K562 (cell line): ENCODE data around the gene CCDC85C. TPM values are rescaled to one million over a fixed set of nuclear protein-coding genes. Genes with fewer than 3 reads are reported as not detected.

ENCODE experiments used
- ATAC-seq: fragments of 200-7000 bp; cut with Tn5 transposase; 3 replicates; pipeline ENCODE4 v1.9.1; 2020; ENCODE audit warnings: moderate library complexity
- BruUV-seq: library from RNA; stranded (reverse); fragments of 400-500 nt; replicated peaks from 2 replicates; lab custom pipeline; 2021; lab: Mats Ljungman, UMichigan
- CTCF ChIA-PET: fragments of 300-600 bp; formaldehyde crosslinking; extraction: SDS; loops from one replicate; lab custom pipeline; 2021; ENCODE audit warnings: low intra/inter-chr PET ratio; lab: Yijun Ruan, JAX
- POLR2A ChIA-PET: fragments of 300-600, 350-650 bp; sonication (Branson Sonifier 250); formaldehyde crosslinking; extraction: SDS; loops from one replicate; lab custom pipeline; 2021; ENCODE audit warnings: antibody characterized with exemption, inconsistent platforms; lab: Yijun Ruan, JAX
- DNase-seq, 4 experiments: peaks; one replicate each; pipeline versions ENCODE4 v3.0.0 to v3.0.0-alpha.2; 2011 to 2018; ENCODE audit warnings: low spot score in 3 of 4, mixed read lengths in 3 of 4; ENCODE audit errors: extremely low read depth in 1 of 4
- FAIRE-seq: peaks from 2 replicates; lab custom pipeline; 2011; peaks lifted over from hg19 to GRCh38; lab: Jason Lieb, UNC
- H2AFZ ChIP-seq: 2 replicates; pipeline ENCODE4 v1.6.0; 2011; ENCODE audit warnings: low read depth, low read length, control low read depth, inconsistent platforms
- H3K27ac ChIP-seq: fragments of 200-600 bp; 3 replicates; pipeline ENCODE4 v1.8.0; 2011; ENCODE audit warnings: low read depth, mild to moderate bottlenecking, control low read depth, inconsistent platforms, low read length, moderate library complexity, mixed read lengths; ENCODE audit errors: extremely low read depth
- H3K27me3 ChIP-seq, 2 experiments: fragments of 300-600 bp in 1 of 2; 2 replicates in 1 of 2; 3 replicates in 1 of 2; pipeline versions ENCODE4 v1.6.0 to v1.8.0; 2011; ENCODE audit warnings: inconsistent platforms in 2 of 2, low read length in 2 of 2, mild to moderate bottlenecking in 1 of 2, mixed read lengths in 1 of 2, moderate library complexity in 1 of 2; ENCODE audit not compliant: control insufficient read depth in 2 of 2, insufficient read depth in 2 of 2
- H3K36me3 ChIP-seq: fragments of 300-600 bp; 3 replicates; pipeline ENCODE4 v1.8.0; 2011; ENCODE audit warnings: mild to moderate bottlenecking, low read length, inconsistent platforms; ENCODE audit not compliant: control insufficient read depth, insufficient read depth
- H3K4me1 ChIP-seq, 2 experiments: fragments of 200-600 bp in 1 of 2; replicated peaks in 1 of 2; 2 replicates in 1 of 2; 3 replicates in 1 of 2; pipeline versions ENCODE4 v1.5.1 to v1.8.0; 2011; ENCODE audit warnings: inconsistent platforms in 2 of 2, low read length in 2 of 2, mild to moderate bottlenecking in 1 of 2, mixed read lengths in 1 of 2, moderate library complexity in 1 of 2; ENCODE audit not compliant: control insufficient read depth in 2 of 2, insufficient read depth in 2 of 2
- H3K4me2 ChIP-seq: 2 replicates; pipeline ENCODE4 v1.6.1; 2011; ENCODE audit warnings: low read length, control low read depth, inconsistent platforms, mixed read lengths; ENCODE audit not compliant: insufficient read depth
- H3K4me3 ChIP-seq: fragments of 200-600 bp; sonication (generic), shearing (Covaris generic); 2 replicates; pipeline ENCODE4 v1.5.1; 2016; ENCODE audit warnings: control low read depth, inconsistent platforms
- H3K79me2 ChIP-seq: fragments of 200-600 bp; 3 replicates; pipeline ENCODE4 v1.8.0; 2011; ENCODE audit warnings: low read length, inconsistent platforms; ENCODE audit not compliant: control insufficient read depth, insufficient read depth
- H3K9ac ChIP-seq, 2 experiments: 2 replicates each; pipeline versions ENCODE4 v1.6.0 to v1.6.1; 2011; ENCODE audit warnings: low read depth in 2 of 2, low read length in 2 of 2, control low read depth in 1 of 2, inconsistent platforms in 1 of 2, mild to moderate bottlenecking in 1 of 2, mixed read lengths in 1 of 2; ENCODE audit not compliant: insufficient read depth in 1 of 2
- H3K9me1 ChIP-seq: one replicate; pipeline ENCODE4 v1.6.0; 2011; ENCODE audit warnings: inconsistent platforms, mild to moderate bottlenecking, low read length, moderate library complexity; ENCODE audit not compliant: control insufficient read depth, insufficient read depth
- H3K9me3 ChIP-seq: replicated peaks from 2 replicates; pipeline ENCODE4 v1.5.1; 2011; ENCODE audit warnings: low read depth, low read length, inconsistent platforms; ENCODE audit not compliant: control insufficient read depth, insufficient read depth
- H4K20me1 ChIP-seq: replicated peaks from 2 replicates; pipeline ENCODE4 v1.6.1; 2011; ENCODE audit warnings: low read length, inconsistent platforms, mixed read lengths; ENCODE audit not compliant: control insufficient read depth, insufficient read depth
- ADNP ChIP-seq: fragments of 200-800 bp; sonication (Bioruptor generic); IDR thresholded peaks from 2 replicates; pipeline ENCODE4 v1.6.1; 2016; ENCODE audit warnings: missing genetic modification characterization, missing compliant biosample characterization
- CBX3 ChIP-seq, 2 experiments: IDR thresholded peaks; 1 replicate in 1 of 2; 2 replicates in 1 of 2; pipeline ENCODE4 v1.6.1; 2012; ENCODE audit warnings: inconsistent platforms in 2 of 2, low read length in 2 of 2, borderline replicate concordance in 1 of 2, control low read depth in 1 of 2
- DIDO1 ChIP-seq: fragments of 450-650 bp; IDR thresholded peaks from 2 replicates; pipeline ENCODE4 v1.6.1; 2016; ENCODE audit warnings: low read depth, missing biosample characterization, missing genetic modification characterization
- EHMT2 ChIP-seq: fragments of 450-650 bp; IDR thresholded peaks from 2 replicates; pipeline ENCODE4 v1.6.1; 2018; ENCODE audit warnings: antibody characterized with exemption
- HNRNPLL ChIP-seq: fragments of 200-400 bp; formaldehyde crosslinking; IDR thresholded peaks from 2 replicates; pipeline ENCODE4 v1.6.1; 2017; ENCODE audit warnings: low read length, low read depth, mild to moderate bottlenecking; ENCODE audit not compliant: poor library complexity, severe bottlenecking
- LARP7 ChIP-seq: fragments of 450-650 bp; IDR thresholded peaks from 2 replicates; pipeline ENCODE4 v1.6.1; 2016
- MAFG ChIP-seq: fragments of 450-650 bp; conservative IDR thresholded peaks from 2 replicates; pipeline ENCODE4 v1.6.1; 2016; ENCODE audit warnings: missing genetic modification characterization, missing compliant biosample characterization
- MEIS2 ChIP-seq: fragments of 450-650 bp; IDR thresholded peaks from 2 replicates; pipeline ENCODE4 v1.6.1; 2014; ENCODE audit warnings: mild to moderate bottlenecking; ENCODE audit not compliant: partially characterized antibody
- NCOA2 ChIP-seq, 2 experiments: fragments of 450-650 bp; IDR thresholded peaks; 2 replicates each; pipeline ENCODE4 v1.6.1; 2018; ENCODE audit warnings: mild to moderate bottlenecking in 2 of 2, moderate library complexity in 1 of 2; ENCODE audit not compliant: partially characterized antibody in 2 of 2
- NELFE ChIP-seq: IDR thresholded peaks from 2 replicates; pipeline ENCODE4 v1.6.1; 2011; ENCODE audit warnings: mild to moderate bottlenecking; ENCODE audit not compliant: insufficient read depth, insufficient read length
- NFATC3 ChIP-seq: fragments of 450-650 bp; IDR thresholded peaks from 2 replicates; pipeline ENCODE4 v1.6.1; 2017; ENCODE audit warnings: mild to moderate bottlenecking
- SMAD1 ChIP-seq: fragments of 150-350 bp; IDR thresholded peaks from 2 replicates; pipeline ENCODE4 v1.6.1; 2014; ENCODE audit warnings: low read length, low read depth; ENCODE audit not compliant: partially characterized antibody
- SMARCE1 ChIP-seq: fragments of 450-650 bp; IDR thresholded peaks from 2 replicates; pipeline ENCODE4 v1.7.1; 2016; ENCODE audit warnings: mild to moderate bottlenecking
- TFAM ChIP-seq: fragments of 250-450 bp; sonication (Bioruptor Pico); conservative IDR thresholded peaks from 2 replicates; pipeline ENCODE4 v1.5.0; 2021; ENCODE audit warnings: mild to moderate bottlenecking, moderate library complexity
- ZNF197 ChIP-seq: fragments of 200-800 bp; sonication (Bioruptor generic); IDR thresholded peaks from 2 replicates; pipeline ENCODE4 v1.6.1; 2016; ENCODE audit warnings: low read depth, missing genetic modification characterization, missing compliant biosample characterization
- ZNF445 ChIP-seq: fragments of 250-450 bp; sonication (Bioruptor Pico); IDR thresholded peaks from 2 replicates; pipeline ENCODE4 v1.4.0; 2020; ENCODE audit warnings: low read depth, mild to moderate bottlenecking, moderate library complexity
- ZNF644 ChIP-seq: fragments of 200-800 bp; sonication (Bioruptor generic); IDR thresholded peaks from 2 replicates; pipeline ENCODE4 v1.6.1; 2016; ENCODE audit warnings: low read depth, missing genetic modification characterization, missing compliant biosample characterization
- WGBS: fragments of 100-300 bp; shearing (Covaris generic); methylation state at CpG from one replicate; pipeline ENCODE4 v1.1.6; 2016; ENCODE audit warnings: low coverage, mixed read lengths; ENCODE audit not compliant: insufficient coverage; ENCODE audit errors: missing lambda C conversion rate; 5-methylcytosine and 5-hydroxymethylcytosine counted together
- in situ Hi-C: fragments of 300-500 bp; cut with MboI; formaldehyde crosslinking; loops from 4 replicates; pipeline ENCODE4 v1.15.0; 2018; ENCODE audit warnings: inconsistent platforms, mixed read lengths
- intact Hi-C: fragments of 100-400 bp; cut with micrococcal nuclease; formaldehyde crosslinking; loops from 2 replicates; pipeline ENCODE4 v1.14.2; 2022
- polyA plus RNA-seq, 8 experiments: library from polyadenylated mRNA; depleted of rRNA in 4 of 8; stranded (reverse) in 5 of 8; unstranded in 3 of 8; fragments of >200 nt; fragmentation: Nextera tagmentation in 2 of 8; fragmentation: Illumina TruSeq in 1 of 8; extraction: Ambion mirVana in 2 of 8; extraction: Trizol in 1 of 8; gene quantifications; 2 replicates each; pipeline versions ENCODE4 v1.2.1 to v1.2.3, GENCODE V29; 2011 to 2014; ENCODE audit warnings: inconsistent platforms in 1 of 8, missing spikeins in 1 of 8
- total RNA-seq, 7 experiments: library from RNA; depleted of rRNA in 6 of 7; stranded (reverse); fragments of >200 nt in 6 of 7; fragmentation: Illumina TruSeq in 2 of 7; extraction: Trizol in 2 of 7; gene quantifications; 2 replicates each; pipeline versions ENCODE4 v1.2.1 to v1.2.3, GENCODE V29; 2011 to 2021; ENCODE audit warnings: low replicate concordance in 1 of 7

CCDC85C gene
- total and polyA plus RNA-seq, 9 of the 15 experiments (the other 6 are each of a cell fraction or from before 2014, with no cell fraction given): 0.18 to 22.0 (median 6.3) TPM

DNA sequence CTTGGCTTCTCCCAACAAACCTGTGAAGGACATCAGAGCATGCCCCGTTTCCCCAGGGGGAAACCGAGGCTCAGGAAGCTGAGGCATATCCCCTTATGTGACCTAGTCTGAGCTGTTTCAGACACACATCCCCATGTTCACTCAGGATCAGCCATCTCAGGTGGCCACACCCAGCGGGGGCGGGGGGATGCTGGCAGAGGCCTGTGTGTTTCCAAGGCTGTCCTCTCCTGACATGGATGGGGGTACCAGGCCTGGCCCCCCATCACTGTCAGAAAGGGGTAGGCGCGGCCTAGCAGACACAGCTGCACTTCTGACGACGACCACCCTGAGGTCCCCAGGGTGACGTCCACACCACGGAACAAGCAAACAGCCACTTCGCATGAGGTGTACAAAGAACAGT lies 22.1 kb downstream of the CCDC85C start:
- Histone ChIP-seq H3K4me1 (peaks cover 0 to 19% of the 10 kb centered on the region in 2 experiments; a peak in 2 of 5 replicates), H3K9me1 (no peaks in the 10 kb centered on the region)
- BruUV-seq: no TSS peak
- intact Hi-C loops: no loop called here
- no peak for TF ChIP-seq SMARCE1
- no peak for TF ChIP-seq TFAM (CRISPR knock-in tag)
- TF ChIP-seq, all 486 proteins: peak for 0
- H3K79me2 ChIP-seq: no peaks in the 10 kb centered on the region
- H2AFZ ChIP-seq: no peak overlapping the region
- ChIA-PET CTCF (no interaction called here), POLR2A (no interaction called here)
- no peak overlapping the region for H3K27ac ChIP-seq
- no peak overlapping the region for H3K9ac ChIP-seq
- H4K20me1 ChIP-seq: peaks cover 16% of the 10 kb centered on the region
- no peak overlapping the region for H3K4me3 ChIP-seq
- no peaks in the 10 kb centered on the region for H3K9me3 ChIP-seq
- no peaks in the 10 kb centered on the region for H3K36me3 ChIP-seq
- DNase-seq (no peak), ATAC-seq (no peak), FAIRE-seq (no peak)
- no peak overlapping the region for H3K4me2 ChIP-seq
- in situ Hi-C loops: no loop called here
- WGBS: 89% methylated on average over 5 of the region's 11 CpGs
- H3K27me3 ChIP-seq: no peaks in the 10 kb centered on the region

DNA sequence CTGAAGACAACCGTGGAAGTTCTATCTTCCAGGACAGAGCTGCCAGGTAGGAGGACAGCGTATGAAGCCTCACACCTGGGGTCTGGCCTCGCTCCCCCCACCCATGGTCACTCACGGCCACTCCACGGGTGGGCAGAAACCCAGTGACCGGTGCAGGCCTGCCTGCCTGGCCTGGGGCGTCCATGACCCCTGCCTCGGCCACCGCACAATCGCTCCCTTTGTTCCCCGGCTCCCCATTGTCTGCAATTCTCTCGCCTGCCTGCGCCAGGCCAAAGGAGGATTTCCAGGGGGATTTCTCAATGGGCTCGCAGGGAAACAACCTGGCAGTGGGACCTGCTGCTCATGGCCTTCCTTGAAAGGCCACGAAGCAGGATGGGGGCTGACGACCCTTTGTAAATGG lies 22.6 kb downstream of the CCDC85C start:
- ChIA-PET POLR2A (interaction anchor here (0.9 kb wide), 1 partner anchor 11 kb away, joined by 3 read pairs; no protein-coding TSS in a partner anchor), CTCF (no interaction called here)
- H4K20me1 ChIP-seq: peaks cover 19% of the 10 kb centered on the region
- H3K4me1 ChIP-seq: peaks cover 0 to 25% of the 10 kb centered on the region in 2 experiments; a peak in 2 of 5 replicates
- H3K9me3 ChIP-seq: no peaks in the 10 kb centered on the region
- no peak overlapping the region for H3K4me3 ChIP-seq
- intact Hi-C loops (no loop called here), in situ Hi-C loops (no loop called here)
- no peak overlapping the region for H3K4me2 ChIP-seq
- no peaks in the 10 kb centered on the region for H3K27me3 ChIP-seq
- H3K9me1 ChIP-seq: no peaks in the 10 kb centered on the region
- 87% methylated on average over 12 of the region's 16 CpGs for WGBS
- 0 out of 4 replicates have a peak overlapping the region, but pooled peaks of 1 of the 2 experiments have one; percentile 45 for H3K9ac ChIP-seq
- BruUV-seq: no TSS peak
- FAIRE-seq (no peak), DNase-seq (no peak), ATAC-seq (no peak)
- no peaks in the 10 kb centered on the region for H3K79me2 ChIP-seq
- H3K36me3 ChIP-seq: no peaks in the 10 kb centered on the region
- H3K27ac ChIP-seq: no peak overlapping the region
- H2AFZ ChIP-seq: no peak overlapping the region
- TF ChIP-seq ZNF197 (CRISPR knock-in tag) (no peak), CBX3 (IDR thresholded peaks at IDR 0.05; ENCODE audit: borderline replicate concordance in 1 of 2, low read length in 2 of 2) (no peak), NELFE (no peak), LARP7 (no peak), EHMT2 (no peak), NFATC3 (no peak), ZNF445 (CRISPR knock-in tag) (no peak), SMAD1 (no peak), NCOA2 (IDR thresholded peaks at IDR 0.05; ENCODE audit: partially characterized antibody in 2 of 2) (no peak), MEIS2 (no peak), DIDO1 (tag) (no peak), MAFG (tag) (no peak), HNRNPLL (no peak), ADNP (tag) (no peak), ZNF644 (no peak)
